GM19452 (cell line): Measurements from ENCODE around the gene RFWD3.
"Not testable (repeated sequence)": the region's sequence is repeated elsewhere in the genome, so short reads cannot be mapped to it uniquely, and the experiment has no call there.

Source experiments
- ATAC-seq: cut with Tn5 transposase; IDR thresholded peaks from one replicate; pipeline ENCODE4 v1.9.1; 2021; ENCODE audit not compliant: unreplicated experiment

The RFWD3 gene, protein sequence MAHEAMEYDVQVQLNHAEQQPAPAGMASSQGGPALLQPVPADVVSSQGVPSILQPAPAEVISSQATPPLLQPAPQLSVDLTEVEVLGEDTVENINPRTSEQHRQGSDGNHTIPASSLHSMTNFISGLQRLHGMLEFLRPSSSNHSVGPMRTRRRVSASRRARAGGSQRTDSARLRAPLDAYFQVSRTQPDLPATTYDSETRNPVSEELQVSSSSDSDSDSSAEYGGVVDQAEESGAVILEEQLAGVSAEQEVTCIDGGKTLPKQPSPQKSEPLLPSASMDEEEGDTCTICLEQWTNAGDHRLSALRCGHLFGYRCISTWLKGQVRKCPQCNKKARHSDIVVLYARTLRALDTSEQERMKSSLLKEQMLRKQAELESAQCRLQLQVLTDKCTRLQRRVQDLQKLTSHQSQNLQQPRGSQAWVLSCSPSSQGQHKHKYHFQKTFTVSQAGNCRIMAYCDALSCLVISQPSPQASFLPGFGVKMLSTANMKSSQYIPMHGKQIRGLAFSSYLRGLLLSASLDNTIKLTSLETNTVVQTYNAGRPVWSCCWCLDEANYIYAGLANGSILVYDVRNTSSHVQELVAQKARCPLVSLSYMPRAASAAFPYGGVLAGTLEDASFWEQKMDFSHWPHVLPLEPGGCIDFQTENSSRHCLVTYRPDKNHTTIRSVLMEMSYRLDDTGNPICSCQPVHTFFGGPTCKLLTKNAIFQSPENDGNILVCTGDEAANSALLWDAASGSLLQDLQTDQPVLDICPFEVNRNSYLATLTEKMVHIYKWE

DNA sequence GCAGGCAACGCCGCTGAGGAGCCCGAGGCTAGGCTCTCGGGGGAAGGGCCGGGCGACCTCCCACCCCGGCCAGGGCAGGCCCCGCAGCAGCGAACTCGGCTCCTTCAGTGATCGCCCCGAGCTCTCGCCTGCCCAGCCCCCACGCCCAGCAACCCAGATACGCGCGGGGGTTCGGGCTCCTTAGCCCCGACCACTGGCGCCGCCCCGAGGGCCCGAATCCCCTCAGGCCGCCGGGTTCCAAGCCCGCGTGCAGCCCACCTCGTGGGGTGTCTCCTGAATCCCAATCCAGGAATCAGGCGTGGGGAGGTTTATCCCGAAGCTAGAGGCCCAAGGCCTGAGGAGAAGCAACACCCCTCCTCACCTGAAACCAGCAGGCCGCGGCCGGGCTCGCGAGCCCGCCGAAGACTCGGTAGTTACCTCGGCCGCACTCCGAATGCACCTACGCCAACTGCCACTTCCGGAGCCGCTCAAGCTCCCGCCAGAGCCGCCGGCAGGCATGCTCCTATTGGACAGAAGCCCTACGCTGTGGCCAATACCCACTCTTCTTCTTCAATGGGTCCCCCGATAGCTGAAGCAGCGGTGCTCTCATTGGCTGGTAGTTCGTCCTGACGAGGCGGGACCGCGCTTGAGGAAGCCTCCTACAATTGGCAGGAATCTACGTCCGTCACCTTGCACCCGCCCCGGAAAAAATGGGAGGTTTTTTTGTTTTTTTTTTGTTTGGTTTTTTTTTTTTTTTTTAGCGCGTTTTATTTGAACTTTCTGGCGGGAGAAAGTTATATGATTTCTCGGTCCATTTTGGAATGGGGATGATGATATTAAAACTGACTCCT, at the start of gene RFWD3:
Gene RFWD3, minus strand, starts transcription at position 453 of the 830 bp plus-strand sequence. CDS start 5,428 bp downstream, outside the sequence.
- peak; percentile 100 for ATAC-seq

DNA sequence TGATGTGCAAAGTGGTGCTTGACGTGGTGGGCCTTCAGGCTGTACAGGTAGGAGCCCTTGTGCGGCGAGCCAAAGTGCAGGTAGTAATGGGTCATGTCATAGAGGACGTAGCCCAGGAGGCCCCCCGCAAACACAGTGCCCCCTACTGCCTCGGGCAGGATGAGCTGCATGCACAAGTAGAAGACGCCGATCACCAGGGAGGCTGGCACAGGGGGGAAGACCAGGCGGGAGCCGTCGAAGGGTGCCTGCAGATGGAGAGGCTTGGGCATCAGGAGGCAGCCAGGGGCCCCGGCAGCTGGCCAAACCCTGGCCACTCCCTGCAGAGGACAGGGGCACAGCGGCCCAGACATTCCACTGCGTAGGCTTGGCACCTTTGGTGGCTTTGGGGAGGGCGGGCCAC, 49.7 kb upstream of the RFWD3 start:
- no peak for ATAC-seq

GRCh38 chr16:74713876-74714275, 47.2 kb upstream of the RFWD3 start:
- no peak for ATAC-seq

DNA sequence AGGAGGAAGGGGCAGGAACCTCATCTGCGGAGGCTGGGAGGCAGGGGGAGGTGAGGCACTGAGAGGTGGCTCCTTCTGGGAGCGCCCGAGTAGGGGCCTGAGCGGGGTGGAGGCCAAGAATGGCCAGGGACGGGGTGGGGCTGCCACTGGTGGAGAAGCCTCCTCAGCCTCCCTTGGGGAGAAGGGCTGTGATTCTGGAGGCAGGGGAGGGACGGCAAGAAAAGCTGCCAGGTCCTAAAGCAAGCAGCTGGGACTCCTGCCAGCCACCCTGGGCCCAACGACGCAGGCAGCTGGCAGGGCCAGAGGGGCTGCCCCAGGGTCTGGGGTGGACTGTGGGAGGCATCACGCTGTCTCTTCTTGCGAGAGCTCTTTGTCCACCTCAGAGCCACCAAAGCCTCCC, 46.6 kb upstream of the RFWD3 start:
- ATAC-seq = no peak

DNA sequence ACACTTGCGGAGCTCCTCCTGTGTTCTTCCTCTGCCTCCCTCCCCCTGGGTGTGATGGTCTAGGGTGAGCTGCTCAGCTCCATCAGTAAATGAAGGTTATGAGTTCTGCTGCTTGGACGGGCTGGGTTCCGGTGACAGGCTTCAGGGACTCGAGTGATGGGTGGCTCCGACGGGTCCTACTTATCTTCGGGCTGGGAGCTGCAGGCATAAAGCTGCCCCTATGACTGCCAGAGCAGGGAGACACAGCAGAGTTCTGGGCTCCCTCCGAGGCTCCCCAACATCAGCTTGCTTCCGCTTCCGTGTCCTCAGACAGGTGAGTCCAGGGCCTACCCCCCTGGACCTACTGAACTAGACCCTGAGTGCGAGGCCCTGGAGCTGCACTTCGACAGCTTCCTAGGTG, 45.3 kb upstream of the RFWD3 start:
- ATAC-seq = no peak

DNA sequence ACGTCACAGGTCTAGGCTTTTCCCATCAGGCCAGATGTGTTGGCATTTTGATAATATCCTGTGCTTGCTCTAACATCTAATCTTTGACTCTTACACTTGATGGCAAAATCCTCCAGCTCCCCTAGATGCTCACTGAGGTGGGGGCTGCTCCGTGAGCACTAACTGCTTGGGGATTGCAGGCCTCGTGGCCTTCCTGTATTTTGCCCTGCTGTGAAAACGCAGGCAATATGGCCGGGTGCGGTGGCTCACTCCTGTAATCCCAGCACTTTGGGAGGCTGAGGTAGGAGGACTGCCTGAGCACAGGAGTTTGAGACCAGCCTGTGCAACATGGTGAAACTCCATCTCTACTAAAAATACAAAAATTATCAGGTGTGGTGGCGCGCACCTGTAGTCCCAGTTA, 43.7 kb upstream of the RFWD3 start:
- ATAC-seq = no peak

DNA sequence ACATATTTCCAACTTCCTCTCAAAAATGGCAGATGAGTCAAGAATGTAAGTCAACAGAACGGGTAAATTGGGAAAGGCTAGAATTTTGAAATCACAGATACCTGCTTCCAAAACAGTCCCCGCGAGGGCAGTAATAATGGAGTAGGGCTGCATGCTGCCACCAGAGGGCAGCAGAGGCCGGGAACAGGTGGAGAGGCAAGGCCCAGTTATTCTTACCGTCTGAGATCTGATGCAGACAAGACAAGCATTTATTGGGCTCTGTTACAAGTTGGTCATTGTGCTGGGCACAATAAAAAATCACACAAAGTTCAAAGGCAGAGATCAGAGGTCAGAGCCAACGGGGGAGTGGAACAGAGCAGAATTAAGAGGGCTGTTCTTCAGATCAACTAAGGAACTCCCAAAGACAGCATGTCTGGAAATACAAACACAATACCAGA, 42.8 kb upstream of the RFWD3 start:
- ATAC-seq = peak; percentile 92

GRCh38 chr16:74700438-74701225, 34.0 kb upstream of the RFWD3 start, which contains the start of gene MLKL:
Gene MLKL, minus strand, starts transcription at chr16:74700862. Its CDS starts 5,105 bp downstream, at chr16:74695757.
- peak; percentile 59 for ATAC-seq

- ATAC-seq = no peak
Measured at GRCh38 chr16:74700116-74700437, 33.4 kb upstream of the RFWD3 start.

- no peak for ATAC-seq
Measured at GRCh38 chr16:74699666-74700065, 33.0 kb upstream of the RFWD3 start.

- no peak for ATAC-seq
Measured at GRCh38 chr16:74698222-74698621, 31.5 kb upstream of the RFWD3 start.

GRCh38 chr16:74695450-74696422, 29.1 kb upstream of the RFWD3 start:
- peak; percentile 74 for ATAC-seq

DNA sequence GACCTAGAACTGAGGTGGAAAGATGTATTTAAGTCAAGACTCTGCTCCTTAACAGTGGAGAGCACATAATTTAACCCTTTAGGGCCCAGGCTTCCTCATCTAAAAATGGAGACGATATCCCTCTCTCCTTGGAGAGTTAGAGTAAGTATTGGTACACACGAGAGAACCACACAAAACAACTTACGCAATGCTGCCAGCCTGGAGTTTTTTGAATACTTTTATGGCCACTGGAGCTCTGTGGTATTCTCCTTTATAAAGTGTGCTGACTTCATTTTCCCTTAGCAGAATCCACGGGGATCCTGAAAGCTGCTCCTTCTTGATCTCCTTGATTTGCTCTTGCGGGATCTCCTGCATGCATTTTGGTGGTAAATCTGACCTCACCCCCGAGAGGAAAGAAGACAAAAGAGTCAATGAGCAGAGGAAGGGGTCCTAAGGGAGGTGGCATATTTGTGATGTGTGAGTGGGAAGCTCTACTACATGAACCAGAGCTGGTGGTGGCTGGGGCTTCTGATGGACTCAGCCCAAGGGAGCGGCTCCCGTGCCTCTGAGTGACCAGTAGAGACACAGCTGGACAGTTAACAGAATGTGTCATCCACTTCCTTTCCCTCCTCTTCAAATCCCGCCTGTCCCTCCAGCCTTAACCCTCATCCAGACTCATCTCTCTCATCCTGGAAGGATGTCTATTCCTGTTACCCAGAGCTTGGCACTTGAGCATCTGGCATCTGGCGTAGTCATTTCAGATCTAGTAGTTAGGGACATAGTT, 24.6 kb upstream of the RFWD3 start:
- no peak for ATAC-seq

DNA sequence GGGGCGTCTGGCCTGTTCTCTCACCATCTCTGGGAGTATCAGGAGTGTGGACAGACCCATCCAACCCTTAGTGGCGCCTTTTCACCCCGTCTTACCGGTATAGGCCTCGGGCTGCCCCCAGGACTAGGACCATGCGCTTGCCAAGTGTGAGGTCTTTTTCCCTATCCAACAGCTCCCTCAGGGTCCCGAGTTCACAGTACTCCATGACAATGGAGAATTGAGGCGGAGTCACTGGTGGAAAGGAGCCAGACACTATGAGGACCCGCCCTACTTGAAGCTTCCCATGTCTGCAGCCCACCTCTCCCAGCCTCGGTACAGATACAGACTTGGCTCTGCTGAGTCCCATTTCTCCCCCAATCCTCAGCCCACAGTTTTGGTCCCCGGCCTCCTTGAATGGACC, 15.9 kb upstream of the RFWD3 start:
- no peak for ATAC-seq

- no peak for ATAC-seq
Measured at GRCh38 chr16:74680681-74681080, 14.0 kb upstream of the RFWD3 start.

DNA sequence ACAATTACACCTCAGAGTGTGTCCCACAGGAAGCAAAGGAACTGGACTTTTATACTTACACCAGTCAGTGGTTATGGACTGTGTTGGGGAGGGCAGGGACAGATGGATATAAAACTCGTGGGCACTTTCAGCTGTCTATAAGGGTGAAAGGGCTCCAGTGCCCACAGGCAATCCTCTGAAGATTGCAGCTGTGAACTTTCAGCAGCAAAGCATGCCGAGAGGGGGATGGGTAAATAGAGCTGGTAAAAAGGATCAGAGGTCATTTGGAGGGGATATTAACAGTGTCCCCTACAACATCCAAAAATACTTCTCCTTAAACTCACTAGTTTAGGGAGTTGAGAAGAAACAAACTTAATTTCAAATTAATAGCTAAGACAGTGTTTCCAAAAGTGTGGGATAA, 13.3 kb upstream of the RFWD3 start:
- ATAC-seq = no peak

GRCh38 chr16:74677868-74678267, 11.2 kb upstream of the RFWD3 start:
- no peak for ATAC-seq

GRCh38 chr16:74673876-74674275, 7.2 kb upstream of the RFWD3 start:
- no peak for ATAC-seq

GRCh38 chr16:74668877-74669276, 2.2 kb upstream of the RFWD3 start:
- not testable (repeated sequence) for ATAC-seq
